WTC11 (cell line): ENCODE data around the gene GPC6. TPM values are rescaled to one million over a fixed set of nuclear protein-coding genes. Genes with fewer than 3 reads are reported as not detected.

ENCODE experiments used
- ATAC-seq: fragments of 200-7000 bp; cut with Tn5 transposase; 2 replicates; pipeline ENCODE4 v1.10.0; 2021; ENCODE audit warnings: mild to moderate bottlenecking, moderate library complexity
- CTCF ChIA-PET: fragments of 300-600 bp; sonication (Branson Sonifier 250); formaldehyde crosslinking; loops from one replicate; lab custom pipeline; 2021; ENCODE audit warnings: antibody characterized with exemption; lab: Charles Lee
- POLR2A ChIA-PET: fragments of 350-600 bp; sonication (Branson Sonifier 250); formaldehyde crosslinking; loops from one replicate; lab custom pipeline; 2021; ENCODE audit warnings: antibody characterized with exemption; lab: Charles Lee
- DNase-seq: peaks from one replicate; pipeline ENCODE4 v3.0.0; 2021; ENCODE audit warnings: low spot score
- H3K27ac Mint-ChIP-seq: 2 replicates; pipeline ENCODE4 v1.8.0; 2021; ENCODE audit warnings: mixed read lengths
- H3K27me3 Mint-ChIP-seq: 2 replicates; pipeline ENCODE4 v1.8.0; 2021; ENCODE audit warnings: low read depth, mild to moderate bottlenecking, moderate library complexity, mixed read lengths
- H3K36me3 Mint-ChIP-seq: 2 replicates; pipeline ENCODE4 v1.8.0; 2021; ENCODE audit warnings: mixed read lengths
- H3K4me1 Mint-ChIP-seq: 2 replicates; pipeline ENCODE4 v1.8.0; 2022; ENCODE audit warnings: mixed read lengths
- H3K4me3 Mint-ChIP-seq: 2 replicates; pipeline ENCODE4 v1.8.0; 2021; ENCODE audit warnings: mild to moderate bottlenecking, moderate library complexity, mixed read lengths
- H3K9me3 Mint-ChIP-seq: 2 replicates; pipeline ENCODE4 v1.8.0; 2021; ENCODE audit warnings: mixed read lengths
- ARID4B ChIP-seq: sonication (generic); formaldehyde crosslinking; IDR thresholded peaks from 2 replicates; pipeline ENCODE4 v1.8.0; 2023; ENCODE audit warnings: missing genetic modification reagents, mild to moderate bottlenecking, borderline replicate concordance
- ATF1 ChIP-seq: sonication (generic); formaldehyde crosslinking; IDR thresholded peaks from 2 replicates; pipeline ENCODE4 v1.8.1; 2023; ENCODE audit warnings: mild to moderate bottlenecking, moderate library complexity, missing genetic modification reagents
- ATF2 ChIP-seq: sonication (generic); formaldehyde crosslinking; IDR thresholded peaks from 2 replicates; pipeline ENCODE4 v1.8.1; 2022; ENCODE audit warnings: low read depth, missing genetic modification reagents, borderline replicate concordance
- ATF3 ChIP-seq: sonication (generic); formaldehyde crosslinking; conservative IDR thresholded peaks from 2 replicates; pipeline ENCODE4 v1.8.1; 2022; ENCODE audit warnings: mild to moderate bottlenecking, missing genetic modification reagents
- CTCF ChIP-seq: fragments of 200-600 bp; IDR thresholded peaks from 2 replicates; pipeline ENCODE4 v1.8.0; 2022; ENCODE audit warnings: antibody characterized with exemption
- E2F5 ChIP-seq: sonication (generic); formaldehyde crosslinking; IDR thresholded peaks from 2 replicates; pipeline ENCODE4 v1.8.1; 2022; ENCODE audit warnings: mild to moderate bottlenecking, moderate library complexity, missing genetic modification reagents
- EMX1 ChIP-seq: fragments of 250-450 bp; sonication (Bioruptor Pico); IDR thresholded peaks from 2 replicates; pipeline ENCODE4 v1.8.0; 2021; ENCODE audit warnings: mild to moderate bottlenecking
- GRHL2 ChIP-seq: fragments of 250-450 bp; sonication (Bioruptor Pico); IDR thresholded peaks from 2 replicates; pipeline ENCODE4 v1.8.0; 2022; ENCODE audit warnings: mild to moderate bottlenecking, moderate library complexity; ENCODE audit not compliant: insufficient replicate concordance, severe bottlenecking
- HMGXB4 ChIP-seq: sonication (generic); formaldehyde crosslinking; IDR thresholded peaks from 2 replicates; pipeline ENCODE4 v1.8.1; 2023; ENCODE audit warnings: mild to moderate bottlenecking, moderate library complexity, missing genetic modification reagents
- NR2C2 ChIP-seq: sonication (generic); formaldehyde crosslinking; IDR thresholded peaks from 2 replicates; pipeline ENCODE4 v1.8.0; 2022; ENCODE audit warnings: mild to moderate bottlenecking, missing genetic modification reagents
- SMAD3 ChIP-seq: sonication (generic); formaldehyde crosslinking; IDR thresholded peaks from 2 replicates; pipeline ENCODE4 v1.8.0; 2022; ENCODE audit warnings: missing genetic modification reagents, mild to moderate bottlenecking, borderline replicate concordance
- USF1 ChIP-seq: sonication (generic); formaldehyde crosslinking; IDR thresholded peaks from 2 replicates; pipeline ENCODE4 v1.8.0; 2022; ENCODE audit warnings: mild to moderate bottlenecking, missing genetic modification reagents
- ZNF121 ChIP-seq: sonication (generic); formaldehyde crosslinking; IDR thresholded peaks from 2 replicates; pipeline ENCODE4 v1.8.0; 2023; ENCODE audit warnings: missing genetic modification reagents
- ZNF232 ChIP-seq: sonication (generic); formaldehyde crosslinking; IDR thresholded peaks from 2 replicates; pipeline ENCODE4 v1.8.0; 2022; ENCODE audit warnings: mild to moderate bottlenecking, missing genetic modification reagents
- ZNF317 ChIP-seq: sonication (generic); formaldehyde crosslinking; IDR thresholded peaks from 2 replicates; pipeline ENCODE4 v1.8.1; 2023; ENCODE audit warnings: low read depth, mild to moderate bottlenecking, moderate library complexity, missing genetic modification reagents, borderline replicate concordance
- ZNF423 ChIP-seq: fragments of 250-450 bp; sonication (Bioruptor Pico); IDR thresholded peaks from 2 replicates; pipeline ENCODE4 v2.1.2; 2022; ENCODE audit warnings: mild to moderate bottlenecking, moderate library complexity
- ZNF425 ChIP-seq: fragments of 250-450 bp; sonication (Bioruptor Pico); conservative IDR thresholded peaks from 2 replicates; pipeline ENCODE4 v1.9.0; 2021; ENCODE audit warnings: mild to moderate bottlenecking
- total RNA-seq: library from RNA; stranded (reverse); gene quantifications from 3 replicates; pipeline ENCODE4 v1.2.3, GENCODE V29; 2021

The GPC6 gene
- total RNA-seq, 1 experiment from 2014 or later: 19.5 TPM

- Mint-ChIP-seq H3K4me3 (no peak overlapping the region), H3K9me3 (peaks cover 4% of the 10 kb centered on the region), H3K4me1 (peaks cover 47% of the 10 kb centered on the region), H3K27ac (no peak overlapping the region), H3K27me3 (peaks cover 3% of the 10 kb centered on the region; the same call in 1 of the 2 replicates), H3K36me3 (no peaks in the 10 kb centered on the region)
- ChIA-PET CTCF (interaction anchor here (0.6 to 1.3 kb wide), 2 partner anchors 27 to 127 kb away, joined by 3 to 4 read pairs; no protein-coding TSS in a partner anchor), POLR2A (no interaction called here)
- ATAC-seq: peak; percentile 8; the same call in 1 of the 2 replicates
- TF ChIP-seq ZNF317 (CRISPR knock-in tag) (no peak), ARID4B (CRISPR knock-in tag) (no peak), HMGXB4 (no peak), ATF2 (CRISPR knock-in tag) (no peak), CTCF (no peak), USF1 (CRISPR knock-in tag) (no peak), ATF3 (no peak), ZNF423 (CRISPR knock-in tag) (no peak), EMX1 (CRISPR knock-in tag) (no peak), E2F5 (CRISPR knock-in tag) (no peak)
- DNase-seq: no peak
Measured at GRCh38 chr13:94218951-94219350, 992.3 kb downstream of the GPC6 start.

- DNase-seq: no peak
- peak; percentile 65 for ATAC-seq
- no peak for TF ChIP-seq ATF3
- TF ChIP-seq E2F5 (CRISPR knock-in tag): no peak
- TF ChIP-seq ATF1 (CRISPR knock-in tag): no peak
- TF ChIP-seq ZNF425 (CRISPR knock-in tag): no peak
- TF ChIP-seq ZNF232 (CRISPR knock-in tag): no peak
- TF ChIP-seq SMAD3 (CRISPR knock-in tag): no peak
- no peak for TF ChIP-seq GRHL2 (CRISPR knock-in tag)
- no peak for TF ChIP-seq ZNF121
- TF ChIP-seq NR2C2 (CRISPR knock-in tag): no peak
Measured at GRCh38 chr13:94224670-94225069, 998.1 kb downstream of the GPC6 start.

More at GRCh38 chr13:94224670-94225069, 998.1 kb downstream of the GPC6 start:
- H3K27me3 Mint-ChIP-seq: peaks cover 3% of the 10 kb centered on the region; the same call in 1 of the 2 replicates
- peaks cover 10% of the 10 kb centered on the region for H3K4me1 Mint-ChIP-seq
- ChIA-PET CTCF (interaction anchor here (1.0 to 1.4 kb wide), 2 partner anchors 15 to 32 kb away, joined by 3 to 4 read pairs; no protein-coding TSS in a partner anchor), POLR2A (no interaction called here)
- H3K4me3 Mint-ChIP-seq: no peak overlapping the region
- peaks cover 6% of the 10 kb centered on the region; the same call in 1 of the 2 replicates for H3K36me3 Mint-ChIP-seq
- H3K27ac Mint-ChIP-seq: no peak overlapping the region
- H3K9me3 Mint-ChIP-seq: peaks cover 13% of the 10 kb centered on the region
